PC-9 (cell line): ENCODE data around the gene WNT8B. TPM values are rescaled to one million over a fixed set of nuclear protein-coding genes. Genes with fewer than 3 reads are reported as not detected.

ENCODE experiments used
- BruUV-seq: library from RNA; stranded (reverse); fragments of 400-500 nt; replicated peaks from 2 replicates; lab custom pipeline; 2021; lab: Mats Ljungman, UMichigan
- CTCF ChIA-PET: fragments of 300-600 bp; sonication (Branson Sonifier 250); formaldehyde crosslinking; loops from one replicate; lab custom pipeline; 2022; ENCODE audit warnings: antibody characterized with exemption; lab: Charles Lee
- POLR2A ChIA-PET: fragments of 300-600 bp; sonication (Branson Sonifier 250); formaldehyde crosslinking; loops from one replicate; lab custom pipeline; 2022; ENCODE audit warnings: antibody characterized with exemption; ENCODE audit not compliant: unreplicated experiment; lab: Charles Lee
- DNase-seq, 2 experiments: peaks; one replicate each; pipeline versions ENCODE4 v3.0.0 to v3.0.0-alpha.2; 2015 to 2022; ENCODE audit warnings: mixed read lengths in 1 of 2
- H2AFZ ChIP-seq: fragments of 200-600 bp; sonication (generic); 2 replicates; pipeline ENCODE4 v1.8.1; 2017; ENCODE audit warnings: antibody characterized with exemption
- H3F3A ChIP-seq: fragments of 200-600 bp; sonication (generic); 2 replicates; pipeline ENCODE4 v1.8.1; 2017; ENCODE audit warnings: antibody characterized with exemption, mild to moderate bottlenecking, low read depth; ENCODE audit not compliant: insufficient read depth
- H3K27ac ChIP-seq: fragments of 200-600 bp; sonication (generic); 2 replicates; pipeline ENCODE4 v1.6.1; 2016; ENCODE audit warnings: mixed run types
- H3K27me3 ChIP-seq: fragments of 200-600 bp; sonication (generic); 2 replicates; pipeline ENCODE4 v1.6.1; 2016; ENCODE audit warnings: low read depth, mixed run types; ENCODE audit not compliant: insufficient read depth
- H3K36me3 ChIP-seq: fragments of 200-600 bp; sonication (generic); 2 replicates; pipeline ENCODE4 v1.6.1; 2016; ENCODE audit warnings: low read depth, mixed run types
- H3K4me1 ChIP-seq: fragments of 200-600 bp; sonication (generic); replicated peaks from 2 replicates; pipeline ENCODE4 v1.6.1; 2016; ENCODE audit warnings: mixed run types; ENCODE audit not compliant: insufficient read depth
- H3K4me2 ChIP-seq: fragments of 200-600 bp; sonication (generic); 2 replicates; pipeline ENCODE4 v1.6.1; 2017; ENCODE audit warnings: mixed run types
- H3K4me3 ChIP-seq: fragments of 200-600 bp; sonication (generic); 2 replicates; pipeline ENCODE4 v1.6.1; 2016; ENCODE audit warnings: mixed run types
- H3K79me2 ChIP-seq: fragments of 200-600 bp; sonication (generic); 2 replicates; pipeline ENCODE4 v1.6.1; 2017; ENCODE audit warnings: low read depth, mixed run types
- H3K9me2 ChIP-seq: fragments of 200-600 bp; sonication (generic); 2 replicates; pipeline ENCODE4 v1.8.1; 2017; ENCODE audit warnings: mild to moderate bottlenecking; ENCODE audit not compliant: insufficient read depth
- H3K9me3 ChIP-seq: fragments of 200-600 bp; sonication (generic); 2 replicates; pipeline ENCODE4 v1.8.1; 2016; ENCODE audit warnings: low read depth; ENCODE audit not compliant: insufficient read depth
- H4K20me1 ChIP-seq: fragments of 200-600 bp; sonication (generic); 2 replicates; pipeline ENCODE4 v1.8.1; 2017; ENCODE audit not compliant: insufficient read depth
- EZH2 ChIP-seq: fragments of 200-600 bp; sonication (generic); IDR thresholded peaks from 2 replicates; pipeline ENCODE4 v1.8.0; 2017; ENCODE audit warnings: antibody characterized with exemption, low read depth
- intact Hi-C: fragments of 100-400 bp; cut with micrococcal nuclease; formaldehyde crosslinking; loops from one replicate; pipeline ENCODE4 v1.10.0; 2022; ENCODE audit not compliant: unreplicated experiment
- total RNA-seq: library from RNA; stranded (reverse); gene quantifications from 2 replicates; pipeline ENCODE4 v1.2.3, GENCODE V29; 2021
- TF ChIP-seq, protein P1 (sequence below): fragments of 200-600 bp; sonication (generic); conservative IDR thresholded peaks from 2 replicates; pipeline ENCODE4 v1.6.1; 2017; ENCODE audit warnings: mixed run types, antibody characterized with exemption, mild to moderate bottlenecking, moderate library complexity

The WNT8B gene
- total RNA-seq, 1 experiment from 2014 or later, result not detected

DNA sequence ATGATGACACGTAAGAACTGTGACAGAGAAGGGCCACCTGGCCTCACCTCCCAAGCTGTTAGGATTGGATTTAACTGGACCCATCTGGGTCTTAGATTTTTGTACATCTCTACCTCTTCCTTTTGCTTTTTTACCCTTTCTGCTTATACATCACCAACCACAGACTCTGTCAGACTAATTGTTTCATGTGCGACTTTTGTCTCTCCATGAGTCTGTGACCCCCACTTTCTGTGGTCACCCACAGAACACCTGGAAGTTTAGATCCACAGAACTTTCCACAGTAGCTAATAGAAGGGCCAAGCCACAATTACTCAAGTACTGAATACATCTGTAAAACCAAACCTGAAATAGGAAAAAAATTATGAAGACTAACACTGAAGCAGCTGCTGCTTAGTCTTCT, 33.8 kb downstream of the WNT8B start:
- Histone ChIP-seq H3K27ac (no peak overlapping the region), H3K4me1 (no peaks in the 10 kb centered on the region), H2AFZ (no peak overlapping the region), H3K27me3 (no peaks in the 10 kb centered on the region), H3K9me2 (no peaks in the 10 kb centered on the region), H3F3A (no peaks in the 10 kb centered on the region), H3K36me3 (no peaks in the 10 kb centered on the region), H4K20me1 (no peaks in the 10 kb centered on the region), H3K79me2 (no peaks in the 10 kb centered on the region), H3K4me2 (no peak overlapping the region), H3K9me3 (no peaks in the 10 kb centered on the region), H3K4me3 (no peak overlapping the region)
- ChIA-PET CTCF (no interaction called here), POLR2A (no interaction called here)
- TF ChIP-seq EZH2, result no peak
- TF ChIP-seq, protein P1, sequence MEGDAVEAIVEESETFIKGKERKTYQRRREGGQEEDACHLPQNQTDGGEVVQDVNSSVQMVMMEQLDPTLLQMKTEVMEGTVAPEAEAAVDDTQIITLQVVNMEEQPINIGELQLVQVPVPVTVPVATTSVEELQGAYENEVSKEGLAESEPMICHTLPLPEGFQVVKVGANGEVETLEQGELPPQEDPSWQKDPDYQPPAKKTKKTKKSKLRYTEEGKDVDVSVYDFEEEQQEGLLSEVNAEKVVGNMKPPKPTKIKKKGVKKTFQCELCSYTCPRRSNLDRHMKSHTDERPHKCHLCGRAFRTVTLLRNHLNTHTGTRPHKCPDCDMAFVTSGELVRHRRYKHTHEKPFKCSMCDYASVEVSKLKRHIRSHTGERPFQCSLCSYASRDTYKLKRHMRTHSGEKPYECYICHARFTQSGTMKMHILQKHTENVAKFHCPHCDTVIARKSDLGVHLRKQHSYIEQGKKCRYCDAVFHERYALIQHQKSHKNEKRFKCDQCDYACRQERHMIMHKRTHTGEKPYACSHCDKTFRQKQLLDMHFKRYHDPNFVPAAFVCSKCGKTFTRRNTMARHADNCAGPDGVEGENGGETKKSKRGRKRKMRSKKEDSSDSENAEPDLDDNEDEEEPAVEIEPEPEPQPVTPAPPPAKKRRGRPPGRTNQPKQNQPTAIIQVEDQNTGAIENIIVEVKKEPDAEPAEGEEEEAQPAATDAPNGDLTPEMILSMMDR, result no peak
- DNase-seq, result no peak
- intact Hi-C loops, result no loop called here
- no TSS peak for BruUV-seq

DNA sequence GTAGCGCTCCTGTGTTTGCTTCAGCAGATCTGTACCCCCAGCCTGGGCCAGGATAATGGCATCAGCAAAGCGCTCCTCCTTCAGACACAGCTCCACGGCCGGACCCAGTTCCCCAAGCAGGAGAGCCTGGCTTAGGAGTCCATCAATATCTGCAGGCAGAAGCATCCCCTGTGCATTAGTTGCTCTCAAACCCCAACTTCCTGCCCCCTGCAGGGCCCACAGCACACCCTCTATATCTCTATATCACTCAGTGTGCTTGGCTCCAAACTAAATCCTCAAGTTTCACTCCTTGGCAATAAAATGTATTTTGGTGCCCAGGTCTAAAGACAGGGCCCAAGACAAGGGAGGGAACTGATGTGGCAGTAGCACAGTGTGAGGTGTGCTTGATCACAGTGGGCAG, 35.2 kb downstream of the WNT8B start:
- POLR2A ChIA-PET, result no interaction called here
- H3K4me1 ChIP-seq, result no peaks in the 10 kb centered on the region
- no peaks in the 10 kb centered on the region for H3K36me3 ChIP-seq
- no peak for TF ChIP-seq EZH2
- TF ChIP-seq, protein P1, result no peak
- no peaks in the 10 kb centered on the region for H3K9me3 ChIP-seq
- no peak overlapping the region for H3K4me2 ChIP-seq
- no peak for DNase-seq
- H2AFZ ChIP-seq, result no peak overlapping the region
- H3K79me2 ChIP-seq, result no peaks in the 10 kb centered on the region
- CTCF ChIA-PET, result no interaction called here
- no peaks in the 10 kb centered on the region for H3K27me3 ChIP-seq
- no peaks in the 10 kb centered on the region for H3K9me2 ChIP-seq
- H3F3A ChIP-seq, result no peaks in the 10 kb centered on the region
- H3K4me3 ChIP-seq, result no peak overlapping the region
- no peaks in the 10 kb centered on the region for H4K20me1 ChIP-seq
- no peak overlapping the region for H3K27ac ChIP-seq
- no TSS peak for BruUV-seq
- intact Hi-C loops, result no loop called here

DNA sequence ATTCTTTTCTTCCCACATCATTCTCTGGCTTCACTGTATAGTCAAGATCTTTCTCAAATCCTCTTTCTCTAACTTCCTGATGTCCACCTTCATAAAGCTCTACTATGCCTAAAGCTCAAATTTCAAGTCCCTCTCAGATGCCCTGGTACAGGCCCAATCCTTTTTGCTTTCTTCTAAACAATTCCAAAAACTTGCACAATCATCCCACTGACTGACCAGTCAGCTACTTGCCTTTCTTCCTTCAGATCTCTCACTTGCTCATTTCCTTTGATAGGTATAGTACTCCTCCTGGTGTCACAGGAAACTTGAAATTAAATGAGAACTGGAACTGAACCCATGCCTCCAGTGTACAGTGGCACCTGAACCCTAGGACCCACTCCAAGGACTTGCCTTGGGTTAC, 38.6 kb downstream of the WNT8B start:
- TF ChIP-seq, protein P1, result no peak
- TF ChIP-seq EZH2, result no peak
- no peaks in the 10 kb centered on the region for H4K20me1 ChIP-seq
- H3K9me2 ChIP-seq, result no peaks in the 10 kb centered on the region
- BruUV-seq, result no TSS peak
- H3K36me3 ChIP-seq, result no peaks in the 10 kb centered on the region
- no peak for DNase-seq
- ChIA-PET CTCF (interaction anchor here (0.8 kb wide), 1 partner anchor 157 kb away, joined by 3 read pairs; no protein-coding TSS in a partner anchor), POLR2A (no interaction called here)
- H2AFZ ChIP-seq, result no peak overlapping the region
- no peak overlapping the region for H3K4me3 ChIP-seq
- intact Hi-C loops, result no loop called here
- no peaks in the 10 kb centered on the region for H3K9me3 ChIP-seq
- no peaks in the 10 kb centered on the region for H3F3A ChIP-seq
- H3K79me2 ChIP-seq, result no peaks in the 10 kb centered on the region
- H3K4me2 ChIP-seq, result no peak overlapping the region
- no peak overlapping the region for H3K27ac ChIP-seq
- no peaks in the 10 kb centered on the region for H3K4me1 ChIP-seq
- no peaks in the 10 kb centered on the region for H3K27me3 ChIP-seq
